Astrocyte of the spinal cord (primary cell): ENCODE data around the gene PIAS2.
"Not testable (repeated sequence)": the region's sequence is repeated elsewhere in the genome, so short reads cannot be mapped to it uniquely, and the experiment has no call there.

ENCODE experiments used
- DNase-seq: peaks from one replicate; pipeline ENCODE4 v3.0.0; 2011; ENCODE audit warnings: low read depth, low spot score
- H3K4me3 ChIP-seq: 2 replicates; pipeline ENCODE4 v1.5.1; 2011; ENCODE audit warnings: low read depth, mild to moderate bottlenecking, low read length, moderate library complexity
- in situ Hi-C: cut with HindIII; loops from 2 replicates; pipeline ENCODE4 v1.10.0; 2017; ENCODE audit warnings: low sequenced_read_pairs
- TF ChIP-seq, protein P1 (sequence below): IDR thresholded peaks from 2 replicates; pipeline ENCODE4 v1.5.1; 2012; ENCODE audit warnings: low read depth, mild to moderate bottlenecking, low read length, inconsistent platforms

Gene PIAS2

DNA sequence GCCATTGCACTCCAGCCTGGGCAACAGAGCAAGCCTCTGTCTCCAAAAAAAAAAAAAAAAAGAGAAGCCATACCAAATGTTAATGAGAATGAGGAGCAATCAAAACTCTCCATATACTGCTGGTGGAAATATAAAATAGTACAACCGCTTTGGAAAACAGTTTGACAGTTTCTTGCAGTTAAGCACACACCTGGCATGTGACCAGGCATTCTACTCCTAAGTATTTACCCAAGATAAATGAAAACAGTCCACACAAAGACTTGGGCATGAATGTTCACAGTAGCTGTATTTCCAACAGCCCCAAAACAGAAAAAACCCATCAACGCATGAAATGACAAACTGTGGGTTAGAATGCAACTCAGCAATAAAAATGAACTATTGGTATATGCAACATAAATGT, 84.5 kb downstream of the PIAS2 start:
- no peak overlapping the region for H3K4me3 ChIP-seq
- no peak for DNase-seq
- in situ Hi-C loops, result no loop called here
- TF ChIP-seq, protein P1, sequence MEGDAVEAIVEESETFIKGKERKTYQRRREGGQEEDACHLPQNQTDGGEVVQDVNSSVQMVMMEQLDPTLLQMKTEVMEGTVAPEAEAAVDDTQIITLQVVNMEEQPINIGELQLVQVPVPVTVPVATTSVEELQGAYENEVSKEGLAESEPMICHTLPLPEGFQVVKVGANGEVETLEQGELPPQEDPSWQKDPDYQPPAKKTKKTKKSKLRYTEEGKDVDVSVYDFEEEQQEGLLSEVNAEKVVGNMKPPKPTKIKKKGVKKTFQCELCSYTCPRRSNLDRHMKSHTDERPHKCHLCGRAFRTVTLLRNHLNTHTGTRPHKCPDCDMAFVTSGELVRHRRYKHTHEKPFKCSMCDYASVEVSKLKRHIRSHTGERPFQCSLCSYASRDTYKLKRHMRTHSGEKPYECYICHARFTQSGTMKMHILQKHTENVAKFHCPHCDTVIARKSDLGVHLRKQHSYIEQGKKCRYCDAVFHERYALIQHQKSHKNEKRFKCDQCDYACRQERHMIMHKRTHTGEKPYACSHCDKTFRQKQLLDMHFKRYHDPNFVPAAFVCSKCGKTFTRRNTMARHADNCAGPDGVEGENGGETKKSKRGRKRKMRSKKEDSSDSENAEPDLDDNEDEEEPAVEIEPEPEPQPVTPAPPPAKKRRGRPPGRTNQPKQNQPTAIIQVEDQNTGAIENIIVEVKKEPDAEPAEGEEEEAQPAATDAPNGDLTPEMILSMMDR, result no peak

DNA sequence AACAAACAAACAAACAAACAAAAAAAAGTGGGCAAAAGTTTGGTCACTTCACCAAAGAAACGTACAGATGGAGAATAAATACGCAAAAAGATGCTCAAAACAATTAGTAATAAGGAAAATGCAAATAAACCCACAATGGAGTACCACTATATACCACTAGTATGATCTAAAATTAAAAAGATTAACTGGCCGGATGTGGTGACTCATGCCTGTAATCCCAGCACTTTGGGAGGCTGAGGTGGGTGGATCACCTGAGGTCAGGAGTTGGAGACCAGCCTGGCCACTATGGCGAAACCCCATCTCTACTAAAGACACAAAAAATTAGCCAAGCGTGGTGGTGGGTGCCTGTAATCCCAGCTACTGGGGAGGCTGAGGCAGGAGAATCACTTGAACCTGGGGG, 84.9 kb downstream of the PIAS2 start:
- in situ Hi-C loops, H3K4me3 ChIP-seq, DNase-seq: not testable (repeated sequence)

DNA sequence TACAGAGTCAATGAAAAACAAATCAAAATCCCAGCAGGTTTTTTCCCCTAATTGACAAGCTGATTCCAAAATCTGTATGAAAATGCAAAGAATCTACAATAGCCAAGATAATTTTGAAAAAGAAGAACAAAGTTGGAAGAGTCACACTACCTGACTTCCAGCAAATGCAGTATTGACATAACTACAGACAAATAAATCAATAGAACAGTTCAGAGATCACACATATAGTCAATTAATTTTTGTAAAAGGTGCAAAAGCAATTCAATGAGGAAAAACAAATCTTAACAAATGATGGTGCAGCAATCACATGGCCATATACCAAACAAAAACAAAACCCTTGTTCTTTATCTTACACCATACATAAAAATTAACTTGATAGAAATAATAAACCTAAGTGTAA, 85.9 kb downstream of the PIAS2 start:
- in situ Hi-C loops, result no loop called here
- TF ChIP-seq, protein P1, result no peak
- no peak for DNase-seq
- no peak overlapping the region for H3K4me3 ChIP-seq

DNA sequence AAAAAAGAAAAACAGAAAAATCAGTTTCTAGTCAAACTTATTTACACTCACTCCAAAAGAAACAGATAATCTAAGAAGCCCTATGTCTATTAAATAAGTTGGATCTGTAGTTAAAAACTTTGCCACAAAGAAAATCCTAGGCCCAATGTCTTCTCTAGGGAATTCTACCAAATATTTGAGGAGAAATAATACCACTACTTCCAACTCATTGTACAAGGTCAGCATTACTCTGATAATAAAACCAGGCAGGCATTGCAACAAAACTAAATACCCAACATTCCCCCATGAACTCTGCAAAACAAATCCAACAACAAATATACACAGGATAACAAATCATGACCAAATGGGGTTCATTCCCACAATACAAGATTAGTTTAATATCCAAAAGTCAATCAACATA, 86.7 kb downstream of the PIAS2 start:
- in situ Hi-C loops, result no loop called here
- DNase-seq, result no peak
- H3K4me3 ChIP-seq, result no peak overlapping the region
- TF ChIP-seq, protein P1, result no peak

DNA sequence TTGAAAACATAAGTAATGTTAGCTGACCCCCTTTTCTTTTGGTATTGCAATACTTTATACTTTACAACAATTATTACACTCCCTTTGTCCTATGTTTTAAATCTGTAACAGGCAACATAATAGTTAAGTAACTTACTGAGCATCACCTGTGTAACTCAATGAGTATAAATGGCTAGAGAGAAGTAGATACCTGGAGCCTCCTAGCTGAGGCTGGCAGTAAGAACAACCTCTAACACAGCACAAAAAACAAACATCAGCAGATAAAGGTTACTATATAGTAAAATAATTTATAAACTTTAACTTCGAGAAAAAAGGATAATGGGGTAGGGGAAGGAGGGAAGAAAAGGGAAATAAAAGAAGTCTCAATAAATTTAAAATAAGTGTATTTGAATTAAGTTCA, 87.4 kb downstream of the PIAS2 start:
- TF ChIP-seq, protein P1, result no peak
- no peak overlapping the region for H3K4me3 ChIP-seq
- no peak for DNase-seq
- in situ Hi-C loops, result no loop called here

DNA sequence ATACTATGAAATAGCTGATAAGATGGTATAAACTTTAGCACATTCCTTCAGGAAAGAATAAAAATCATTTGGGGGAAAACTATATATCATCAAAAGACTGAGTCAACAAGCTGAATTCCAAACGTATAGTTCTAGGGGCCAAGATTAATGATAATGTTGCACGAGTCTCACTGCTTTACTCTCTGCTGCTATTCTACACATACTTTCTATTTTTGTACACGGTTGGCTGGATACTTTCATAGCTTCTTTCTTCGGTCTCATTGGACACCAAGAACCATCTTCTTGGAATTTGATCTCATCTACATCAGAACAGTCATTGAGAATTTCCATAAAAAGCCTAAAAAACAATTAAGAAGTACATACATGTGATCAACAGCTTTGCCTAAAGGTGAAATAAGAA, 87.8 kb downstream of the PIAS2 start:
- H3K4me3 ChIP-seq, result no peak overlapping the region
- in situ Hi-C loops, result no loop called here
- TF ChIP-seq, protein P1, result no peak
- no peak for DNase-seq

DNA sequence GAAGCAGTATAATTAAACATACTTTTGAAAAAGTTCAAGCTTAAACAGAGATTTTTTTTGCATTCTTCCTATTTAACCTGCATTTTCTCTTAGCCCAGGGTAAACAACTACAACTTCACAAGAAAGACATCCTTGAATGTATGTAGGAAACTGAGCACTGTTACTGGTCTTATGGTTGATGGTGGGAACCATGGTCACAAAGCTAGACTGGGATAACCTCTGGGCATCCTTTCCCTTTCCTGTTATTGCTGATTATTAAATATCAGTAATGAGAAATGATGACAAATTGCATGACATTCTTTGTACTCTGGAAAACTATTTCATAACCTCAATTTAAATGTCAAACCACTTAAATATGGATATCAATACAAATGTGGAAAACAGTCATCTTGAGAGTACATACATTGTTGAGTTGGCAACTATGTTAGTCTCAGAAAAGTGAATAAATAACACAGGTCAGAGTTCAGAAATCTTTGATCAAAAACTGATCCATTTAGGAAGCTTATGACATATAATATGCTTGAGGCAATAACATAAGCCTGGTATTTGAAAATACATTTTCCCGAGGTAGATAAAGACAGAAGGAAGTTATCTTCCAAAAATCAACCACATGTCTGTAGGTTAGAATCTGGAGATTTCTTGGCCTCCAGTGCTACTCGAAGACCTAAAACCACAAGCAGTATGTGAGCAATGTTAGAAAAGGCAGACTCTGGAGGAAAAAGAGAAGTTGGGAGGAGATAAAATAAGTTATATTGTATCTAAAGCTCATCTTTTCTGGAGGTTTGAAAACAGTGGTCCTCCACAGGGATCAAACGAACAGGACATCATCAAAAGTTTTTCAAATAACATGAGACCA, 95.2 kb downstream of the PIAS2 start:
- no peak for DNase-seq
- no peak overlapping the region for H3K4me3 ChIP-seq
- TF ChIP-seq, protein P1, result no peak
- in situ Hi-C loops, result no loop called here
